Prostate gland (tissue), 2 donors: ENCODE measurements around the gene CHID1. TPM values are rescaled to one million over a fixed set of nuclear protein-coding genes. Genes with fewer than 3 reads are reported as not detected.

ENCODE experiments used
- DNase-seq: peaks from one replicate; pipeline ENCODE4 v3.0.0-alpha.2; 2019; ENCODE audit warnings: low spot score
- H3K27ac ChIP-seq, 2 donors: fragments of 200-600 bp; sonication (generic); 2 replicates each; pipeline ENCODE4 v1.5.1; 2017 to 2019
- H3K27me3 ChIP-seq: fragments of 200-600 bp; sonication (generic); replicated peaks from 2 replicates; pipeline ENCODE4 v1.5.1; 2019; ENCODE audit not compliant: insufficient read depth
- H3K36me3 ChIP-seq, 2 donors: fragments of 200-600 bp; sonication (generic); 1 replicate in 1 of 2; 2 replicates in 1 of 2; pipeline versions ENCODE4 v1.5.1 to v1.8.1; 2017 to 2019
- H3K4me1 ChIP-seq: fragments of 200-600 bp; sonication (generic); replicated peaks from 2 replicates; pipeline ENCODE4 v1.5.1; 2019
- H3K4me3 ChIP-seq, 2 donors: fragments of 200-600 bp; sonication (generic); 2 replicates each; pipeline ENCODE4 v1.5.1; 2017 to 2019
- H3K9me3 ChIP-seq: fragments of 200-600 bp; sonication (generic); 2 replicates; pipeline ENCODE4 v1.5.1; 2017
- POLR2A ChIP-seq: fragments of 450-650 bp; IDR thresholded peaks from one replicate; pipeline ENCODE4 v1.6.1; 2016; ENCODE audit warnings: antibody characterized with exemption, mild to moderate bottlenecking
- POLR2AphosphoS5 ChIP-seq: sonication (generic); formaldehyde crosslinking; IDR thresholded peaks from one replicate; pipeline ENCODE4 v1.6.1; 2017; ENCODE audit warnings: antibody characterized with exemption
- WGBS: methylation state at CpG from one replicate; pipeline ENCODE4 v1.1.5; 2018; 5-methylcytosine and 5-hydroxymethylcytosine counted together
- intact Hi-C: fragments of 100-400 bp; cut with DNase I; formaldehyde crosslinking; loops from one replicate; pipeline ENCODE4 v1.14.2; 2022
- total RNA-seq, 2 donors: library from RNA; depleted of rRNA; stranded (reverse); fragments of >200 nt; gene quantifications; one replicate each; pipeline ENCODE4 v1.1.0, GENCODE V29; 2016
- TF ChIP-seq, protein P1 (sequence below), 4 experiments: fragments of 200-600 bp in 2 of 4; fragments of 450-650 bp in 2 of 4; sonication (generic) in 2 of 4; IDR thresholded peaks; 1 replicate in 3 of 4; 2 replicates in 1 of 4; pipeline ENCODE4 v1.5.1; 2016 to 2019; ENCODE audit warnings: antibody characterized with exemption in 4 of 4, mild to moderate bottlenecking in 2 of 4, moderate library complexity in 2 of 4

CHID1 gene
- total RNA-seq, 2 donors from 2014 or later, result 107 to 145 TPM

DNA sequence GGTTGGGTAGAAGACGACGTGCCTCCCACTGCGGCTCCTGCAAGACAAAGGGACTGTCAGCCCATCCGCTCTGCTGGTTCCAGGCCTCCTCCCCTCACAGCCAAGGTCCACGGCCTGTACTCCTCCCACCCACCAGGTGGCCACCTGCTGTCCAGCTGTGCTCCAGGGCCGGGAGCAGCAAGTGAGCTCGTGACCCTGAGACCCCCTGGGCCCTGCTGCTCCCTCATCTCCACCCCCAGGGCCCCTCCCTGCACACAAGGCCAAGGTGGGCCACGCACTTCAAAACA lies 40.5 kb downstream of the CHID1 start:
- Histone ChIP-seq H3K27me3 (no peaks in the 10 kb centered on the region), H3K36me3 (no peaks in the 10 kb centered on the region), H3K4me3 (no peak overlapping the region), H3K9me3 (no peaks in the 10 kb centered on the region), H3K27ac (no peak overlapping the region), H3K4me1 (no peaks in the 10 kb centered on the region)
- intact Hi-C loops, result no loop called here
- DNase-seq, result no peak
- TF ChIP-seq, protein P1, sequence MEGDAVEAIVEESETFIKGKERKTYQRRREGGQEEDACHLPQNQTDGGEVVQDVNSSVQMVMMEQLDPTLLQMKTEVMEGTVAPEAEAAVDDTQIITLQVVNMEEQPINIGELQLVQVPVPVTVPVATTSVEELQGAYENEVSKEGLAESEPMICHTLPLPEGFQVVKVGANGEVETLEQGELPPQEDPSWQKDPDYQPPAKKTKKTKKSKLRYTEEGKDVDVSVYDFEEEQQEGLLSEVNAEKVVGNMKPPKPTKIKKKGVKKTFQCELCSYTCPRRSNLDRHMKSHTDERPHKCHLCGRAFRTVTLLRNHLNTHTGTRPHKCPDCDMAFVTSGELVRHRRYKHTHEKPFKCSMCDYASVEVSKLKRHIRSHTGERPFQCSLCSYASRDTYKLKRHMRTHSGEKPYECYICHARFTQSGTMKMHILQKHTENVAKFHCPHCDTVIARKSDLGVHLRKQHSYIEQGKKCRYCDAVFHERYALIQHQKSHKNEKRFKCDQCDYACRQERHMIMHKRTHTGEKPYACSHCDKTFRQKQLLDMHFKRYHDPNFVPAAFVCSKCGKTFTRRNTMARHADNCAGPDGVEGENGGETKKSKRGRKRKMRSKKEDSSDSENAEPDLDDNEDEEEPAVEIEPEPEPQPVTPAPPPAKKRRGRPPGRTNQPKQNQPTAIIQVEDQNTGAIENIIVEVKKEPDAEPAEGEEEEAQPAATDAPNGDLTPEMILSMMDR (IDR thresholded peaks at IDR 0.05), result no peak
- TF ChIP-seq POLR2AphosphoS5, result no peak
- no peak for TF ChIP-seq POLR2A
- 66% methylated on average over 8 of the region's 8 CpGs for WGBS

DNA sequence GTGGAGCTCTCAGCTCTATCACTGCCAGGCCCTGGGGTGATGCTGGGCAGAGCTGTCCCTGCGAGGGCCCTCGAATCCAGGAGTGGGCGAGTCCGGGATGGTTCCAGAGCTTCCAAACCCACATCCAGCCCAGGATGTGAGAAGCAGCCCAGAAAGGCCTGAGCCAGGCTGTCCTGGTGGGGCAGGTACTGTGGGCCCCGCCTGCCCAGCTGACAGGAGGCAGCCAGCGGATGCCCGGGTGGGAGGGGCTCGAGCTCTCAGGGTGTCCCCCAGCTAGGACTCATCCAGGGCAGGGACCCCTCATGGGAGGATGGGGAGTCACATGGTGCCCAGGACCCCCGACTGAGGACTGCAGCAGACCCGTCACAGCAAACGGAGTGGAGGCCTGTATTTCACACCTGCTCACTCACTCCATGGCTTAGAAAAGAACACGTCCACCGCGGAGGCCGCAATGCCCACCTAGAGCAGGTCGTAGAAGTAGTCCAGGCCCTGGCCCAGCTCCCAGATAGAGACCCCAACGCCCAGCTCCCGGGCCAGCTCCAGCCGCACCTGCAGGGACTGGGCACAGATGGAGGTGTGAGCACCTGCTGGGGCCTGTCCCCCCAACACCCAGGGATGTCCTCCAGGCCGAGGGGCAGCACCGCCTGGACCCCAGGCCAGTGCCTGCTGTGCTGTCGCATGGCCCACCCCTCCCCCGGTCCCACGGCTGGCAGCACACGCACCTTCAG lies 41.0 kb downstream of the CHID1 start:
- Histone ChIP-seq H3K4me1 (no peaks in the 10 kb centered on the region), H3K4me3 (no peak overlapping the region), H3K36me3 (no peaks in the 10 kb centered on the region), H3K27me3 (no peaks in the 10 kb centered on the region), H3K9me3 (no peaks in the 10 kb centered on the region), H3K27ac (no peak overlapping the region)
- WGBS, result 76% methylated on average over 21 of the region's 25 CpGs
- TF ChIP-seq POLR2A (no peak), POLR2AphosphoS5 (no peak)
- TF ChIP-seq, protein P1 (IDR thresholded peaks at IDR 0.05), result no peak
- DNase-seq, result no peak
- intact Hi-C loops, result no loop called here

DNA sequence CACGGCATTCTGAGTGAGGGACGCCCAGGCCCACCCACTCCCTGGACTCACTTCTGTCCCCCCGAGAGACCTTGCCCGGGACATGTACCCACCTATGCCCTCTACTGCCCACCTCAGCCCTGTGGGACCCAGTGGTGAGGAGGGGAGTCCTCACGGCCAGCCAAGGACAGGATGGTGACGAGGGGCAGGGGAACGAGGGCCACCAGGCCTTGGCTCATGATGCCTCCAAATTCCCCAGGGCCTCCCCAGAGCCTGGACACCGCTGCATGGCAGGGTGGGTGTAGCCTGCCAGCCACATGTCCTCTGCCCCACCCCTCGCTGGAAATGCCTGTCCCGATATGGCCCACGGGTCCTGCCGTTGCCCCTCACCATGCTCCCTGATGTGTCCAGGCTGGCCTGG lies 41.8 kb downstream of the CHID1 start:
- H3K27ac ChIP-seq, result no peak overlapping the region
- TF ChIP-seq POLR2AphosphoS5 (no peak), POLR2A (no peak)
- TF ChIP-seq, protein P1 (IDR thresholded peaks at IDR 0.05), result no peak
- no peak for DNase-seq
- H3K4me3 ChIP-seq, result no peak overlapping the region
- intact Hi-C loops, result no loop called here
- H3K27me3 ChIP-seq, result no peaks in the 10 kb centered on the region
- WGBS, result 86% methylated on average over 12 of the region's 12 CpGs
- no peaks in the 10 kb centered on the region for H3K36me3 ChIP-seq
- H3K4me1 ChIP-seq, result no peaks in the 10 kb centered on the region
- no peaks in the 10 kb centered on the region for H3K9me3 ChIP-seq

DNA sequence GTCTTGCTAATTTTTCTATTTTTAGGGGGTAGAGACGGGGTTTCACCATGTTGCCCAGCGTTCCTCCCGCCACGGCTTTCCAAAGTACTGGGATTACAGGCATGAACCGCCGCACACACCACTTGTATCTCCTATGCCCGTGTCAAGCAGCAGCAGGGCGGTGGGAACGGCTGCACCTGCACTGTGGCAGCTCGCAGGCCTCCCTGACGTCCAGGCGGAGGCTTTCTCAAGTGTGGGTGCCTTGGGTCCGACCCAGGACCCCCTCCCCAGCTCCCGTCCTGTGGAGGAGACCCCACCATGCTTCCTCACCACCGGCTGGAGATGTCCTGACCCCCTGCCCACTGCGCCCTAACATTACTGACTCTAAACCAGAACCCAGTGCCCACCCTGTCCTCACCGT lies 42.2 kb downstream of the CHID1 start:
- TF ChIP-seq, protein P1 (IDR thresholded peaks at IDR 0.05), result no peak
- TF ChIP-seq POLR2A, result no peak
- no peak for TF ChIP-seq POLR2AphosphoS5
- Histone ChIP-seq H3K4me1 (no peaks in the 10 kb centered on the region), H3K4me3 (no peak overlapping the region), H3K27me3 (no peaks in the 10 kb centered on the region), H3K9me3 (no peaks in the 10 kb centered on the region), H3K36me3 (no peaks in the 10 kb centered on the region), H3K27ac (no peak overlapping the region)
- intact Hi-C loops, result no loop called here
- 89% methylated on average over 15 of the region's 17 CpGs for WGBS
- no peak for DNase-seq

DNA sequence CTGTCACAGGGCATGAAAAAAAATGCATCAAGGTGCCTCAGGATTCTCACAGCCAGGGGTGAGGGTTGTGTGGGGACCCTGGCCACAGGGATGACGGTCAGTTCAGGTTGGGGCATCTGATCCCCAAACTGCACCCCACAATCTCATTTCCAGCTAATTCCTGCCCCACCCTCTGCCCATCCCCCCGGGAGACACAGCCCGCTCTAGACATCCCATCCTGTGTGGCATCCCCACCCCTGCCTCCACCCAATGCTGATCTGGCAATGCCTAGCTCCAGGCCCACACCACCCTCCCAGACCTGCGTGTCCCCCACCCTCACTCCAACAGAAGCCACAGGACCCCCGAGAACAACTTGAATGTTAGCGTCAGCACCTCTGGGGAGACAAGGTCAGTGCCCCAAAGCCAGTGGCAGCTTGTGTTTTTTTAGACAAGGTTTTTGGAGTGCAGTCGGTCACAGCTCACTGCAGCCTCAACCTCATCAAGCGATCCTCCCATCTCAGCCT lies 42.7 kb downstream of the CHID1 start:
- Histone ChIP-seq H3K27ac (no peak overlapping the region), H3K4me3 (no peak overlapping the region), H3K27me3 (no peaks in the 10 kb centered on the region), H3K36me3 (no peaks in the 10 kb centered on the region), H3K9me3 (no peaks in the 10 kb centered on the region), H3K4me1 (no peaks in the 10 kb centered on the region)
- 87% methylated on average over 8 of the region's 8 CpGs for WGBS
- DNase-seq, result no peak
- intact Hi-C loops, result no loop called here
- TF ChIP-seq POLR2A, result no peak
- TF ChIP-seq POLR2AphosphoS5, result no peak
